LHCN-M2 (cell line): ENCODE data around the gene MAPK10. TPM values are rescaled to one million over a fixed set of nuclear protein-coding genes. Genes with fewer than 3 reads are reported as not detected.

Source experiments
- total RNA-seq: library from RNA; depleted of rRNA; stranded (reverse); fragments of >200 nt; gene quantifications from 2 replicates; pipeline ENCODE4 v1.2.3, GENCODE V29; 2014; rRNA removed

Gene MAPK10
- total RNA-seq, 1 experiment from 2014 or later: 4.4 TPM

Other genes with a start within 250 kb of the MAPK10 start
- gene PTPN13, start 234.3 kb upstream of the MAPK10 start, total RNA-seq: not detected in 2 replicates